Stimulated activated CD8-positive, alpha-beta memory T cell treated with anti-CD3 and anti-CD28 coated beads, Interleukin-2, amount 100 ng/mL, for 48 hours (primary cell): ENCODE results near the gene PHTF1.
"Not testable (repeated sequence)": the region's sequence is repeated elsewhere in the genome, so short reads cannot be mapped to it uniquely, and the experiment has no call there.

Experiments
- DNase-seq, 2 donors: peaks; one replicate each; pipeline ENCODE4 v3.0.0-alpha.2; 2020; ENCODE audit warnings: low read depth in 2 of 2

PHTF1 gene

DNA sequence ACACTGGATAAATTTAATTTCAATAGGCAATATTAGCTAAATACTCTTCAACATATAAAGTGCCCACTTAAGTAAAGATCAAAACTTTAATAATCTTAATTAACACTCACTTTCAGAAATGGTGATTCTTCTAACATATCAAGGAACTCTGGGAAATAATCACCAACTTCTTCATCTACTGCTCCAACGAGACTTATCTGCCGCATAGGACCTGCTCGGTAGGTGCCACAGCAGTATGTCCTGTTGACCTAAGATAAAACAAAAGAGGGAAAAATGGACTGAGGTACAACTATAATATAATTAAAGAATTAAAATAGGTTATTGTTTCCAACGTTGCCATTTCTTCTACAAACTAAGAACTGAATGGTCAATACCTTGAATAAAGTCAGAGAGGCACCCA lies 18.3 kb upstream of the PHTF1 start:
- no peak for DNase-seq

DNA sequence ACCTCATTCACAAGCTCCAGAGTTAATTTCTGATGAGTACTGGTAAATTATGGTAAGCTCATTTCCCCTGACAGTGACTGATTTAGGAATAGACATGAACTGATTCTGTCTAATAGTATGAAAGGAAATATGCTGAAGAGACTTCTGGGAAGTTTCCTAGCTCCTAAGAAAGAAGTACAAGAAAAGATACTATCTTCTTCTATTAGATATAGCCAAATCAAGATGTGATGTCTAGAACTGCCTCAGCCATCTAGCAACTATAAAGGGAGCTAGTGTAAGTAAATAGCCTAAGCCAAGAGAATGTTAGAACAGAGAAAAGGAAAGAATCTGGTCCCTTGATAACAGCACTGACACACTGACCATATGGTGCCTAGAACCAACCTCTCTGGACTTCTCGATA lies 10.7 kb upstream of the PHTF1 start:
- no peak for DNase-seq

DNA sequence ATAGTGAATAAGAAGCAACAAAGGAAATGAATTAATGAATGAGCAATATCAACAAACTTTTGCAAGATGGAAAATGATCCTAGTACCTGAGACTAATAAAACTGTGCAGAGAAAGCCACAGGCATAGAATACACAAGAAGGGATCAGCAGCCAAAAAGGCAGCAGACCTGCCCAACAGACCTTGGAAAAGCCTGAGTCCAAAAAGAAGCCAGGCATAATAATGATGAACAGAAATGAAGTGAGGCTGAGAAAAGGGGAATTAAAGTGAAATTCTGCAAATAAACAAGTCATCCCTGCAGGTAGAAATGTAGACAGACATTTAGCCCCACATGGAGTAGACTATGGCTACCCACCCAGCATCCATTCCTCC lies 10.3 kb upstream of the PHTF1 start:
- DNase-seq = no peak

DNA sequence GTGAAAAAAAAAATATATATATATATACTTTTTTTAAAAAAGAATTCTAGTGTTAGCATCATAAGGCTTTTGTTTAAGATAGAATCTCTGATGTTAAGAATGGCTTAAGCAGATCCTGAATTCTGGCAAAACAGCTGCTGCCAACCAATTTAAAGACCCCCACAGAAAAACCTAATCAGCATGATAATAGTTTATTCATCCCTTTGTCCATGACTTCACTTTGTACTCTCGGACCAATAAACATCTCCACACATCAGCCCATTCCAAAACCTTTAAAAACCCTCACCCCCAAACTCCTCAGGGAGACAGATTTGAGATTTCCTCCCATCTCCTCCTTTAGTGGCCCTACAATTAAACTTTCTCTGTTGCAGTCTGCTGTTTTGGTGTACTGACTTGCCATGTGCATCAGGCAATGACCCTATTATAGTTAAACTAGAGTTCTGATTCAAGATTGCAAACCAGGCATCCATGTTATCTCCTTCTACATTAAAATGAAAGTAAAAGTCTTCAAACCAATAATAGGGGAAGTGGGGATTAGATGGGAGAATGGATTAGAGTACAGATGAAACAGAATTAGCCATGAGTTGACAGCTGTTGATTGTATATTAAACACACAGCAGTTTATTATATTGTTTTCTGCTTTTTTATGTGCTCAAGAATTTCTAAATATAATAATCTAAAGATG lies 9.8 kb upstream of the PHTF1 start:
- no peak for DNase-seq

DNA sequence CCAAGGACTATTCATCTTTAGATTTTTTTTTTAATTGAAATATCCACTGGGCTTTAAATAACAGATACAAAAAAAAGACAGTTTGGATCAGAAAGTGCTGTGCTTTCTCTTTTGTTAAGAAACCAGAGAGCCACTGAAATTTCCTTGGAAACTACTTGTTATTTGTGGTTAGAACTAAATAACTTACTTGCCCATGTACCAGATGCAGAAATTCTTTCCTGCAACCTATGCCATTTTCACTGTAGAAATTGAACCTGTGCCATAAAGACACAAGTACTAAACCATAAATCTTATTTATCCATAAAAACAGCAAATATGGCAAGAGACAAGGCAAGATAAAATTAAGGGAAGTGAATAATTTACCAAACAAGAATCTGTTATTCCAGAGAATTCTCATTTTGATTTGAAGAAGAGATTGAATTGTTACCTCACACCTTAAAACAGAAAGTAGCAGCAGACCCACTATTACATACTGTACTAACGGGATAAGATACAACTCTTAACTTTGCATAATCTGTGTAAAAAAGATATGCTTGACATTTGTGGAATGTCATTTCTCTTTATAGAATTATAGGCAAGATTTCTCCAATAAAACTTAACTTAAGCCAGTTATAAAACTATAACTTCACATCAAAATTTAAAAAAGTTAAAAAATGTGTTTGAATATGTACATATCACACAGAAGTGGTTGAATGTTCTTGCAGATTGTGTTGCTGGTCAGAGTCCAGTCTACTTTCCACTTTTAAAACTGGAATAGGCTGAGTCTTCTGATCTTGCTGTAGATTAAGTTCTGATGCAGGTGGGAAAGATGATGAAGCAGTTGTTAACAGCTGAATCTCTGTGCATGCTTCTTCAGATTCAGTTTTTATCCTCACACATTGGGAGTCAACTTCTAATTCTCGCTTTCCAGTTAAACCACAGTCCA lies 6.3 kb upstream of the PHTF1 start:
- DNase-seq = no peak

DNA sequence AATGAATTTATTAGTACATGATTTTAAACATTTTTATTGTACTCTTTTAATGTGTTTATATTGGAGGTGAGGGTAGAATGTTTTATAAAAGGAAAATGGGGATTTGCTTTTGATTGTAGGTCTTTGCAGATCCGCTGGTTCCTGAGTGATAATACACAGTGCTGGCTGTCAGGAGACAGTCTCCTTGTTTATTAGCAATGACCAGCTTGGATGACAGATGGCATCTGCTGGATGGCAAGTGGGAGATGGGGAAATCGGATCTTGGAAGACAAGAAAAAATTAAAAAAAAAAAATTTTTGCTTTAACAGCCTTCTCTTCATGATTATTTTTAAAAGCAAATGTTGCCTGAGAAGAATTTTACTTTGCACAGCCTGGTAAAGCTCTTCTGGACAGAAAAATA lies 4.4 kb upstream of the PHTF1 start:
- no peak for DNase-seq

DNA sequence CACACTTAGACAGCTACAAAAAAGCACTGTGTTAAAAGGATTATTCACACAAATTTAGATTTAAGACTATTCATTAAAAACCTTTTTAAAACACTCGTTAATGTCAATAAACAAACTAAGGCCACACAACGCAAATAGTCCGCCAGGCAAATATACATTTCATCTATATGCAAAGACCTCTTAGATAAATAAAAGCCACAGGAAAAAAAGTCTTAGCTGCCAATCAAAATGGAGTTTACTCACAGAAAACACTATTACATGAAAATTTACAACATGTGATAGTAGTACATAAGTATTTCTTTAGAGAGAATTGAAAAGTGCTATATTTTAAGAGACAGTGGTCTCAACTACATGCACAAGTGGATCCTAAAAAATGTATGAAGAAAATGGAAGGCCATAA lies 2.7 kb upstream of the PHTF1 start:
- DNase-seq = no peak

DNA sequence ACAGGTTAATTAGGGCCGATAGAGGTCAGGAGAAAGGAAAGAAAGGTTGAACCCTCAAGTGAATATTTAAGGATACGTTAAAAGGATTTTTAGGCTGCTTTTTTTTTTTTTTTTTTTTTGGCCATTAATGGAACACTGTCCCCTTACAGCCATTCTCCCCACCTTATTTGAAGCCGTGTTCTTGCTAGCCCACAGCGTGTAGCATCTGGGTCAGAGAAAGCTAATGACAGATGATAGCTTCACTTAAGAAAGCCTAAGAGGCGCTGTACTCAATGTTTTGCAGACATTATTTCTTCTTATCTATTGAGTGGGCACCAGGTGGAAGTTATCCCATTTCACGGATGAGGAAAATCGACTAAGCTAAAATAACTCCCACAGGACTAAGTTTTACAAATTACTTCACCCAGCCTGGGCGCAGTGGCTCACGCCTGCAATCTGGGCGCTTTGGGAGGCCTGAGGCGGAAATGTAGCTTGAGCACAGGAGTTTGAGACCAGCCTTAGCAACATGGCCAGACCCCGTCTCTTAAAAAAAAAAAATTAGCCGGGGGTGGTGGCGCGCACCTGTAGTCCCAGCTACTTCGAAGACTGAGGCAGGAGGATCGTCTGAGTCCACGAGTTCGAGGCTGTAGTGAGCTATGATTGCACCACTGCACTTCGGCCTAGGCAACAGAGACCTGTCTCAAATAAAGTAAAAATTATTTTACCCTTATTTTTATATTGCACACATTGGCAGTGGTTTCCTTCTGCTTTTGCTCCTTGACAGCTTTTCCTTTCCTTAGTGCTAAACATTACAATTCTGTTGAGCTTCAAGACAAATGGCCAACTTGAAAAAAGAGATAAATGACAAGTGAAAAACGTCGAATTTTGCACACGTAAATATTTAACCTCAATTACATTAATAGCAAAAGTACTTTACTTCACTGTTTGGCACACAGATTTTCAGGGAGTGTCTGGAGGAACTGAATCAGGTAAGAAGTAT lies 1.1 kb upstream of the PHTF1 start:
- DNase-seq = no peak

DNA sequence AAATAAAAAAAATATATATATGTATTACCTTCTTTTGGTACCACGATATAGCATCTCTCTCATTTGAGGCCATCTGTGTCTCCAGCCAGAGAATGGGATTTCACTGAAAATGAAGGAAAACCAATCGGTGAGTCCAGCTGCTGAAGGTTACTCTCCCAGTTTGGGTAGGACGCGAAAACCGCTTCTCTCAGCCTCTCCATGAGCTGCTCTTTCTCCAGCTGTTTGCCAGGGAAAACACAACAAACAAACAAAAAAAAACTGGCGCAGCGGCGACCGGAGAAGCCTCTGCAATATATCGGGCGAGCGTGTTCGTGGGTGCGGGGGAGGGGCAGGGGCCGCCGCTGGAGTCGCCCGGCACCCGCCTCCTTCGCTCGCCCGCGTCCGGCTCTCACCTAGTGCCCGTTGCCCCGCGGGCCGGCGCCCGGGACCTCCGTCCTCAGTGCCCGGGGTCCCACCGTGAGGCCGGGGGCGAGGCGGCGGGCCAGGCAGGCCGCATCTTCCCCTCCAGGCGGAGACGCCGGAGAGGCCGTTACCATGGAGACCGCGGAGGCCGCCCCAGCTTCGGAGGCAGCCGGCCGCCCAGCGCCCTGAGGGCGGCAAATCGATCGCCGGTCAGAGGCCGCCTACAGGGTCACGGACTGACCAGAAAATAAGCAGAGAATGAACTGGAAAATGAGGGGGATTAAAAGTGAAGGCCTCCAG lies 504 bp downstream of the PHTF1 start:
- DNase-seq = peak; percentile 48 to 50

DNA sequence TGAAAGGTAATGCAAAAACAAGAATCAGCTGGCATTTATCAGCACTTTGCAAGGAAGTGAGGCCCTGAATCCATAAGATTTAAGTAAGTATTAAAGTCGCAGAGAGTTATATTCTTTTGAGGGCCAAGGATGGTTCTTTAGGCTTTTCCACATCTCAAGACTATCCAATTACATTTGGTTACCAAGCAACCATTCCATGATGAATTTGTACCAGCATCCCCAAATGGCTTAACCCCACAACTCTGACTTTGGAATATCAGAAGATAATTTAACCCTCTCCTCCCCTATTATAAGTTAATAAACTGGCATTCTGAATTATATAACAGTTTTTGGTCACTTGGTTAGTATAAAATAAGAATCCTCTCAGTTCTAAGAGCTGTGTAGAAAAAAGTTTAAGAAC lies 2.8 kb downstream of the PHTF1 start:
- DNase-seq = no peak

DNA sequence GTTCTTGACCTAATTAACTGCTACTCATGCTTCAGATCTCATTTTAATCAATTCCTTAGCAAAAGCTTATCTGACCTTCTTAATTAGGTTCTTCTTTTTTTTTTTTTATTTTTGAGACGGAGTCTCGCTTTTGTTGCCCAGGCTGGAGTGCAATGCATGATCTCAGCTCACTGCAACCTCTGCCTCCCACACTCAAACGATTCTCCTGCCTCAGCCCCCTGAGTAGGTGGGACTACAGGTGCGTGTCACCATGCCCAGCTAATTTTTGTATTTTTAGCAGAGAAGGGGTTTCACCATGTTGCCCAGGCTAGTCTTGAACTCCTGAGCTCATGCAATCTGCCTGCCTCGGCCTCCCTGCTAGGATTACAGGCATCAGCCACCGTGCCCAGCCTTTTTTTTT lies 6.0 kb downstream of the PHTF1 start:
- DNase-seq = not testable (repeated sequence)

DNA sequence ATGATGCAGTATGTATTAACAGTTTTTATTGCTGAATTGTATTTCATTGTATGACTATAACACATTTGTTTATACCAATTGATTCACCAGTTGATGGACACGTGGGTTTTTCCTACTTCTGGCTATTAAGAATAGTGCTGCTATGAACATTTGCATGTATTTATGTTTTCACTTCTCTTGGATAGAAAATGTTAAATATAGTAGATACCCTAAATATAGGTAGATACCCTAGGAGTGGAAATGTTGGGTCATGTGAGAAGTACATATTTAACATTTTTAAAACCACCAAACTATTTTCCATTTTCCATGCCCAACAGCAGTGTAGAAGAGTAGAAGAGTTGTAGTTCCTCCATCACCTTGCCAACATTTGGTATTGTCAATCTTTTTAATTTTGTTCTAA lies 7.8 kb downstream of the PHTF1 start:
- no peak for DNase-seq

DNA sequence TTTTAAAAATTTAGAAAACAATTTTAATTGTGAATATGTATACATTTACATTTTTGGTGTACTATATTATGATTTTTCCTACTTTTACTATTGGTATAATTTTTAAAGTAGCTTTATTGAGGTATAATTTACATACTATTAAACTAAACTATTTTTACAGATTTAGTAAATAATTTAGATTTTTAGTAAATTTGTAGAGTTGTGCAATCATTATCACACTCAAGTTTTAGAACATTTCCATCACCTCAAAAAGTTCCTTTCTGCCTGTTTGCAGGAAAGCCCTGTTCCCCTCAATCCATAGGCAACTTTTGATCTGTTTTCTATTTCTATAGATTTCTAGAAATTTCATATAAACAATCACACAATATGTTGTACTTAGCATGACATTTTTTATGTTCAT lies 8.2 kb downstream of the PHTF1 start:
- DNase-seq = no peak

DNA sequence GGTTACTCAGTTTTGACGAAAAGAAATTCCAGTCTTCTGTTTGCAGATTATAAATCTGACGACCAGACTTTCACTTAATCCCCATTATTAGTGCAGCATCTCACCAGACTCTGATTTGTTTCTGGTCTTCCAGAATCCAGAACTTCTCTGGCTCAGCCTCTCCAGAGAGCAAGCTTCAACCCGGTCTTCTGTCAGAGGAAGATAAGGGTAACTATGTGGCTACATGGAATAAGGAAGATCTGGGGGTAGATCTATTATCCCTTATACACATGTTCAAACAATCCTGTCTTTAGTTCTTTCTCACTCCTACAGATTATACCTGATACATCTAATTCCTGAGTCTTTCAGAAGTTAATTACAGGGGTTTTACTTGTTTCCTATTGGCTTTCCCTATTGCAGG lies 9.9 kb downstream of the PHTF1 start:
- no peak for DNase-seq

DNA sequence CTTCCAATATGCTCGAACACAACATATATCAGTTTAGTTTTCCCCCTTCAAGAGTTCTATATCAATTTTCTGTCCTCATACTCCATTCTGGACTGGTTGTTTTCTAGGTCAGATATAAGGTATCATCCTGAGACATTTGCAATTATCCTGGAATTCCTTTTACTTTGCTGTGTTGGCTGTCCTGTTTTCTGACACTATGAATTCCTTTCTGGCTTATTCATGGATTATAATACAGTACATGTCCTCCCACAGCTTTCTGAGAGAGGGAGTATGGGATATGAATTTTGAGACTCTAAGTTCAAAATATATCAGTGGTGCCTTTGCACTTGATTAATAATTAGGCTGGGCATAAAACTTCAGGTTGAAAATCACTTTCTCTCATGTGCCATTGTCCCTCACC lies 11.9 kb downstream of the PHTF1 start:
- no peak for DNase-seq

DNA sequence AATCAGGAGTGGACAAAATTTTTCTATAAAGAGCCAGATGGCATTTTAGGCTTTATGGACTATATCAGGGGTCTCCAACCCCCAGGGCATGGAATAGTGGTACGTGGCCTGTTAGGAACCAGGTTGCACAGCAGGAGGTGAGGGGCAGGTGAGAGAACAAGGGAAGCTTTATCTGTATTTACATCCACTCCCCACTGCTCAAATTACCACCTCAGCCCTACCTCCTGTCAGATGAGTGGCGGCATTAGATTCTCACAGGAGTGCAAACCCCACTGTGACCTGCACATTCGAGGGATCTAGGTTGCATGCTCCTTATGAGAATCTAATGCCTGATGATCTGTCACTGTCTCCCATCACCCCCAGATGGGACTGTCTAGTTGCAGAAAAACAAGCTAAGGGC lies 13.9 kb downstream of the PHTF1 start:
- DNase-seq = no peak

DNA sequence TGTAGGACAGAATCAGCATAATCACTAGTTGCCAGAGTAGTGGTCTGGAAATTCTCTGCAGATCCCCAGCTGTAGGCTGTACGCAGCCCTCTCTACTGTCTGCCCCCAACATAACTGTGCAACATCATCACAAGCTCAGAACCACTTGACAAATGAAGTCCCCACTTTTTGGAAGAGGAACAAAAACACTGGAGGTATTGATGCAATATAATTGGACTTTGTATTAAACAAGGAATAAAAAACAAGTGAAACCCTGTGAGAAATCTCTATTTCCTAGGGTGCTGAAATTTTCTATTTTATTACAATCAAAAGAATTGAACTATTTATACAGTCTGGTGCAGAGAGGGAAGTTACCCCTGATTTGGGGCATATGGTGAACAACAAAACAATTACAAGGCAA lies 15.2 kb downstream of the PHTF1 start:
- no peak for DNase-seq

DNA sequence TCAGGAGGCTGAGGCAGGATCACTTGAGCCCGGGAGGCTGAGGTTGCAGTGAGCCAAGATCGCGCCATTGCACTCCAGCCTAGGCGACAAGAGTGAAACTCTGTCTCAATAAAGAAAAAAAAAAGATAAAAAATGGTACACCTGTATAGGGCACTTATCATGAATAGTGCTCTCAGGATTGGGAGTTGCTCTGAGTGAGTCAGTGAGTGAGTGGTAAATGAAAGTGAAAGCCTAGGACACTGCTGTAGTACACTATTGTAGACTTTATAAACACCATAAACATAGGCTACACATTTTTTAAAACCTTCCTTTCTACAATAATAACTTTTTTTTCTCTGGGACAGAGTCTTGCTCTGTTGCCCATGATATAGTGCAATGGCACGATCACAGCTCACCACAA lies 16.8 kb downstream of the PHTF1 start:
- no peak for DNase-seq

DNA sequence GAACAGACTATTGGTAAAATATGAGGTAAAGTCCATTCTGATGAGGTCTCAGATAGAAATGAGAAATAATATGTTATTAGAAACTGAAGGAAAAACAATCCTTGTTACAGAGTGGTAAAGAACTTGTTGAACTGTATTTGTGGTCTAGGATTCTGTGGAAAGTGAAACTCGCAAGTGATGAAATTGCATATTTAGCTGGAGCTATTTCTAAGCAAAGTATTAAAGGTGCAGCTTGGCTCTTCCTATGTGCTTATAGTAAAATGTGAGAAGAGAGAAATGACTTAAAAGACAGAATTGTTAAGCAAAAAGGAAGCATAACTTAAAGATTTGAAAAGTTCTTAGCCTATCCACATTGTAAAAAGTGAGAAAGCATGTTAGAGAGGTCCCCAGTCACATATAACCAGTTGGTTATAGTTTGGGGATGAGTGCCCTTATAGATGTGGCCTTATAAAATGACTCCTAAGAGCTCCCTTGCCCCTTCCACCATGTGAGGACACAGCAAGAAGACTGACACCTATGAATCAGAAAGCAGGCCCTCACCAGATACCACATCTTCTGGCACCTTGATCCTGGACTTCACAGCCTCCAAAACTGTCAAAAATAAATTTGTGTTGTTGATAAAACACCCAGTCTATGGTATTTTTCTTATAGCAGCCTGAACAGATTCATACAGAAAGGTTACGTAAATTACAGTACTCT lies 24.8 kb downstream of the PHTF1 start:
- no peak for DNase-seq

DNA sequence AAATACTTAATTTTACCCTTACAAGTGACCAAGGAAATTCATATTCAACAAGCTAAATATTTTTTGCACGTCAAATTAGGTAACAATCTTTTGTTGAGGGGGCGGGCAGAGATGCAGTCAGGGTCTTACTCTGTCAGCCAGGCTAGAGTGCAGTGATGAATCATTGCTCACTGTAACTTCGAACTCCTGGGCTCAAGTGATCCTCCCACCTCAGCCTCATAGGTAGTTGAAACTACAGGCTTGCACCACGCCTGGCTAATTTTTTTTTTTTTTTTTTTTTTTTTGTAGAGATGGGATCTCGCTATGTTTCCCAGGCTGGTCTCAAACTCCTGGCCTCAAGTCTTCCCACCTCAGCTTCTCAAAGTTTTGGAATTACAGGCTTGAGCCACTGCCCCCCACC lies 26.5 kb downstream of the PHTF1 start:
- no peak for DNase-seq

DNA sequence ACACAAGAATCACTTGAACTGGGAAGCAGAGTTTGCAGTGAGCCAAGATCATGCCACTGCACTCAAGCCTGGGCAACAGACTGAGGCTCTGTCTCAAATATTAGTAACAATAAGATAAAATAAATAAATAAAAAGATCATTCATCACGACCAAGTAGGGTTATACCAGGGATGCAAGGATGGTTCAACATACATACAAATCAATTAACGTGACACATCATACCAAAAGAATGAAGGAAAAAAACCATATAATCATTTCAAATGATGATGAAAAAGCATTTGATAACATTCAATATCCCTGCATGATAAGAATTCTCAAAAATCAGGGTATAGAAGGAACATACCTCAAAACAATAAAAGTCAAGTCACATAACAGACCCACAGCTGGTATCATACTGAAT lies 38.3 kb downstream of the PHTF1 start:
- no peak for DNase-seq
